SK-N-SH (cell line): ENCODE results near the gene ADAMTS2. TPM values are rescaled to one million over a fixed set of nuclear protein-coding genes. Genes with fewer than 3 reads are reported as not detected.

Experiments used
- CTCF ChIA-PET: fragments of 300-600, 350-600 bp; formaldehyde crosslinking; extraction: SDS; loops from one replicate; lab custom pipeline; 2021; lab: Yijun Ruan, JAX
- POLR2A ChIA-PET: fragments of 350-600 bp; sonication (Branson Sonifier 250); formaldehyde crosslinking; extraction: SDS; loops from one replicate; lab custom pipeline; 2020; ENCODE audit warnings: antibody characterized with exemption, inconsistent platforms; lab: Yijun Ruan, JAX
- DNase-seq: peaks from one replicate; pipeline ENCODE4 v3.0.0; 2012
- H2AFZ ChIP-seq: fragments of 200-600 bp; sonication (generic); 2 replicates; pipeline ENCODE4 v1.8.1; 2016; ENCODE audit warnings: antibody characterized with exemption, mild to moderate bottlenecking, low read depth
- H3F3A ChIP-seq: fragments of 200-600 bp; sonication (generic); replicated peaks from 2 replicates; pipeline ENCODE3; 2016; ENCODE audit warnings: antibody characterized with exemption, mild to moderate bottlenecking; ENCODE audit not compliant: insufficient read depth
- H3K27ac ChIP-seq, 2 experiments: fragments of 200-500 bp in 1 of 2; fragments of 200-600 bp in 1 of 2; sonication (Bioruptor generic) in 1 of 2; sonication (generic), shearing (Covaris generic) in 1 of 2; 2 replicates each; pipeline versions ENCODE4 v1.5.1 to v1.6.1; 2014 to 2016; ENCODE audit warnings: low read depth in 2 of 2, inconsistent platforms in 1 of 2, low read length in 1 of 2, mild to moderate bottlenecking in 1 of 2, mixed read lengths in 1 of 2
- H3K27me3 ChIP-seq: fragments of 200-600 bp; sonication (generic), shearing (Covaris generic); 2 replicates; pipeline ENCODE4 v1.6.1; 2016; ENCODE audit warnings: mixed run types; ENCODE audit not compliant: insufficient read depth
- H3K36me3 ChIP-seq, 2 experiments: fragments of 200-500 bp in 1 of 2; fragments of 200-600 bp in 1 of 2; sonication (Bioruptor generic) in 1 of 2; sonication (generic) in 1 of 2; replicated peaks in 1 of 2; 2 replicates each; pipeline versions ENCODE3 to v1.5.1; 2014 to 2016; ENCODE audit warnings: low read length in 1 of 2, mild to moderate bottlenecking in 1 of 2; ENCODE audit not compliant: insufficient read depth in 2 of 2, control insufficient read depth in 1 of 2
- H3K4me1 ChIP-seq, 2 experiments: fragments of 200-500 bp in 1 of 2; fragments of 200-600 bp in 1 of 2; sonication (Bioruptor generic) in 1 of 2; sonication (generic), shearing (Covaris generic) in 1 of 2; 2 replicates each; pipeline versions ENCODE4 v1.5.1 to v1.6.1; 2014 to 2016; ENCODE audit warnings: low read depth in 1 of 2, low read length in 1 of 2, mixed run types in 1 of 2; ENCODE audit not compliant: insufficient read depth in 2 of 2, control insufficient read depth in 1 of 2
- H3K4me2 ChIP-seq: fragments of 200-600 bp; sonication (generic), shearing (Covaris generic); 2 replicates; pipeline ENCODE4 v1.6.1; 2017; ENCODE audit warnings: mixed run types
- H3K4me3 ChIP-seq, 2 experiments: fragments of 200-500 bp in 1 of 2; fragments of 200-600 bp in 1 of 2; sonication (Bioruptor generic) in 1 of 2; sonication (generic), shearing (Covaris generic) in 1 of 2; 2 replicates each; pipeline versions ENCODE4 v1.5.1 to v1.8.1; 2014 to 2016; ENCODE audit warnings: low read depth in 2 of 2, inconsistent platforms in 1 of 2, low read length in 1 of 2, mild to moderate bottlenecking in 1 of 2, mixed read lengths in 1 of 2, moderate library complexity in 1 of 2
- H3K79me2 ChIP-seq: fragments of 200-600 bp; sonication (generic); 2 replicates; pipeline ENCODE4 v1.8.1; 2017; ENCODE audit warnings: mild to moderate bottlenecking; ENCODE audit not compliant: insufficient read depth
- H3K9ac ChIP-seq: fragments of 200-600 bp; sonication (generic); 2 replicates; pipeline ENCODE4 v1.6.1; 2017; ENCODE audit warnings: mixed run types
- H3K9me2 ChIP-seq: fragments of 200-600 bp; sonication (generic); 2 replicates; pipeline ENCODE4 v1.6.1; 2017; ENCODE audit warnings: mixed run types
- H3K9me3 ChIP-seq: fragments of 200-600 bp; sonication (generic); 2 replicates; pipeline ENCODE4 v1.6.1; 2017; ENCODE audit warnings: mixed run types, mild to moderate bottlenecking, moderate library complexity
- H4K20me1 ChIP-seq: fragments of 200-600 bp; sonication (generic); 2 replicates; pipeline ENCODE4 v1.6.1; 2017; ENCODE audit warnings: mild to moderate bottlenecking, mixed run types; ENCODE audit not compliant: insufficient read depth
- FOXM1 ChIP-seq: IDR thresholded peaks from 2 replicates; pipeline ENCODE4 v1.4.0; 2012; ENCODE audit warnings: low read depth, mild to moderate bottlenecking
- IRF3 ChIP-seq: fragments of 150-350 bp; IDR thresholded peaks from 2 replicates; pipeline ENCODE4 v1.6.1; 2016; ENCODE audit warnings: mild to moderate bottlenecking, low read depth, low read length
- NFIC ChIP-seq: IDR thresholded peaks from 2 replicates; pipeline ENCODE4 v1.4.0; 2012; ENCODE audit warnings: borderline replicate concordance
- RFX5 ChIP-seq: IDR thresholded peaks from 2 replicates; pipeline ENCODE4 v1.6.1; 2012; ENCODE audit warnings: mild to moderate bottlenecking, improper control_type of control experiment, low read length
- RXRA ChIP-seq: IDR thresholded peaks from 2 replicates; pipeline ENCODE4 v1.4.0; 2012; ENCODE audit warnings: low read depth, mild to moderate bottlenecking, borderline replicate concordance
- TAF1 ChIP-seq: IDR thresholded peaks from 2 replicates; pipeline ENCODE4 v1.6.1; 2012; ENCODE audit warnings: low read depth, mild to moderate bottlenecking, low read length, moderate library complexity, borderline replicate concordance
- TCF12 ChIP-seq: IDR thresholded peaks from 2 replicates; pipeline ENCODE4 v1.4.0; 2012
- YY1 ChIP-seq: IDR thresholded peaks from 2 replicates; pipeline ENCODE4 v1.4.0; 2012; ENCODE audit warnings: low read depth, mild to moderate bottlenecking
- ZBTB33 ChIP-seq: IDR thresholded peaks from 2 replicates; pipeline ENCODE4 v1.4.0; 2012; ENCODE audit warnings: low read depth, borderline replicate concordance
- WGBS: methylation state at CpG from one replicate; pipeline ENCODE4 v1.1.6; 2017; ENCODE audit warnings: low lambda C conversion rate; 5-methylcytosine and 5-hydroxymethylcytosine counted together
- polyA plus RNA-seq, 3 experiments: library from polyadenylated mRNA; depleted of rRNA; stranded (reverse); fragments of >200 nt; gene quantifications; 2 replicates each; pipeline ENCODE4 v1.2.3, GENCODE V29; 2012
- TF ChIP-seq, protein P1 (sequence below): fragments of 150-350 bp; IDR thresholded peaks from 2 replicates; pipeline ENCODE4 v1.6.1; 2017; ENCODE audit warnings: antibody characterized with exemption, low read length, low read depth, borderline replicate concordance
- TF ChIP-seq, protein P2 (sequence below): IDR thresholded peaks from 2 replicates; pipeline ENCODE4 v1.6.1; 2012; ENCODE audit warnings: mild to moderate bottlenecking, low read depth, low read length, moderate library complexity

Gene ADAMTS2
- polyA plus RNA-seq, 1 of the 3 experiments (the other 2 are of a cell fraction), result 0.12 TPM

DNA sequence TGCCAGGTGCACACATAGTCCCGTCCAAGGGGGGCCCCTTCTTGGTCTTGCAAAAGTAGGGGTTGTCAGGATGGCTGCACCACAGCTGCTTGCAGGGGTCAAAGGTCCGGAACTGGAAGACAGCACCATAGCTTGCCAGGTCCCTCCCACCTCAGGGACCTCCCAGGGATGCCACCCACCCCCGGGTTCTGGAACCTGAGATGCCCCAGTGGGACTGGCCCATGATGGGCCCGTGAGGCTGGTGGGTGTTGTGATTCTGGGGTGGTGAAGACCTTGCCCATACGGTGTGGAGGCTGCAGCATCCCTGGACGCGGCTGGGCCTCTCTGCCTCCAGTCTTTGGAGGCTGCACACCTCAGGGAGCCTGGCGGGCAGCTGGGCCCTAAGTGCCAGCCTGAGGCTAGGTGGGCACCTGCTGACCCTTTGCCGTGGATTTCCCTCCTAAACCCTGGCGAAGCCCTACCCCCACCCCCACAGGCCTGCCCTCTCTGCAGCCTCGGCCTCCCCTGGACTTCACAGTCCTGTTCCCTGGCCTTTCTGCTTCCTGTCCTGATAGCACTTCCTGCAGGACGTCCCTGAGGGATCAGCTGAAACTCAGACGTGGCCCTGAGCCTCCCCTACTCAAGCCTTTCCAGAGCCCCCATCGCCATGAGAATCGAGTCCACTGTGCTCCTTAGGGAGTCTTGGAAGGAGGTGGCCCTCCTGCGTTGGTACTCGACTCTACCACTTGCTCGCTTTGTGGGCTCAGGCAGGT lies 192.9 kb downstream of the ADAMTS2 start (continued):
- TF ChIP-seq TCF12 (no peak), ZBTB33 (no peak), RXRA (no peak), RFX5 (no peak), TAF1 (no peak)

GRCh38 chr5:179151286-179152118 lies 193.8 kb downstream of the ADAMTS2 start:
- Histone ChIP-seq H4K20me1 (no peaks in the 10 kb centered on the region), H3K27ac (no peak overlapping the region), H3K9me2 (no peaks in the 10 kb centered on the region), H3K36me3 (no peaks in the 10 kb centered on the region), H3K4me3 (no peak overlapping the region), H3K79me2 (no peaks in the 10 kb centered on the region), H2AFZ (no peak overlapping the region), H3K27me3 (no peaks in the 10 kb centered on the region), H3K4me1 (peaks cover 0 to 18% of the 10 kb centered on the region in 2 experiments; a peak in 1 of 4 replicates), H3K9ac (no peak overlapping the region), H3K4me2 (no peak overlapping the region), H3F3A (no peaks in the 10 kb centered on the region), H3K9me3 (no peaks in the 10 kb centered on the region)
- ChIA-PET CTCF (interaction anchor here (1.2 to 1.3 kb wide), 2 partner anchors 16 to 342 kb away, joined by 3 read pairs; no protein-coding TSS in a partner anchor), POLR2A (interaction anchor here (0.6 kb wide), 1 partner anchor 521 kb away, joined by 4 read pairs; no protein-coding TSS in a partner anchor)
- DNase-seq, result no peak
- TF ChIP-seq YY1 (no peak), NFIC (no peak)
- 59% methylated on average over 9 of the region's 11 CpGs for WGBS

- Histone ChIP-seq H3K9me3 (no peaks in the 10 kb centered on the region), H3K9ac (no peak overlapping the region), H3K4me1 (peaks cover 0 to 11% of the 10 kb centered on the region in 2 experiments; a peak in 1 of 4 replicates), H3K4me2 (no peak overlapping the region), H3K4me3 (no peak overlapping the region), H3K36me3 (no peaks in the 10 kb centered on the region), H2AFZ (no peak overlapping the region), H3K9me2 (no peaks in the 10 kb centered on the region), H4K20me1 (no peaks in the 10 kb centered on the region), H3K79me2 (no peaks in the 10 kb centered on the region), H3K27me3 (no peaks in the 10 kb centered on the region), H3F3A (no peaks in the 10 kb centered on the region), H3K27ac (no peak overlapping the region; a peak in 1 of 4 replicates)
- CTCF ChIA-PET, result interaction anchor here (2.1 kb wide), 1 partner anchor 16 kb away, joined by 5 read pairs; no protein-coding TSS in a partner anchor
- no peak for DNase-seq
- WGBS, result 35% methylated on average over 7 of the region's 7 CpGs
- POLR2A ChIA-PET, result no interaction called here
- TF ChIP-seq ZBTB33 (no peak), RFX5 (no peak), FOXM1 (no peak), IRF3 (no peak)
- TF ChIP-seq, protein P1, sequence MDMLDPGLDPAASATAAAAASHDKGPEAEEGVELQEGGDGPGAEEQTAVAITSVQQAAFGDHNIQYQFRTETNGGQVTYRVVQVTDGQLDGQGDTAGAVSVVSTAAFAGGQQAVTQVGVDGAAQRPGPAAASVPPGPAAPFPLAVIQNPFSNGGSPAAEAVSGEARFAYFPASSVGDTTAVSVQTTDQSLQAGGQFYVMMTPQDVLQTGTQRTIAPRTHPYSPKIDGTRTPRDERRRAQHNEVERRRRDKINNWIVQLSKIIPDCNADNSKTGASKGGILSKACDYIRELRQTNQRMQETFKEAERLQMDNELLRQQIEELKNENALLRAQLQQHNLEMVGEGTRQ, result no peak
- TF ChIP-seq, protein P2, sequence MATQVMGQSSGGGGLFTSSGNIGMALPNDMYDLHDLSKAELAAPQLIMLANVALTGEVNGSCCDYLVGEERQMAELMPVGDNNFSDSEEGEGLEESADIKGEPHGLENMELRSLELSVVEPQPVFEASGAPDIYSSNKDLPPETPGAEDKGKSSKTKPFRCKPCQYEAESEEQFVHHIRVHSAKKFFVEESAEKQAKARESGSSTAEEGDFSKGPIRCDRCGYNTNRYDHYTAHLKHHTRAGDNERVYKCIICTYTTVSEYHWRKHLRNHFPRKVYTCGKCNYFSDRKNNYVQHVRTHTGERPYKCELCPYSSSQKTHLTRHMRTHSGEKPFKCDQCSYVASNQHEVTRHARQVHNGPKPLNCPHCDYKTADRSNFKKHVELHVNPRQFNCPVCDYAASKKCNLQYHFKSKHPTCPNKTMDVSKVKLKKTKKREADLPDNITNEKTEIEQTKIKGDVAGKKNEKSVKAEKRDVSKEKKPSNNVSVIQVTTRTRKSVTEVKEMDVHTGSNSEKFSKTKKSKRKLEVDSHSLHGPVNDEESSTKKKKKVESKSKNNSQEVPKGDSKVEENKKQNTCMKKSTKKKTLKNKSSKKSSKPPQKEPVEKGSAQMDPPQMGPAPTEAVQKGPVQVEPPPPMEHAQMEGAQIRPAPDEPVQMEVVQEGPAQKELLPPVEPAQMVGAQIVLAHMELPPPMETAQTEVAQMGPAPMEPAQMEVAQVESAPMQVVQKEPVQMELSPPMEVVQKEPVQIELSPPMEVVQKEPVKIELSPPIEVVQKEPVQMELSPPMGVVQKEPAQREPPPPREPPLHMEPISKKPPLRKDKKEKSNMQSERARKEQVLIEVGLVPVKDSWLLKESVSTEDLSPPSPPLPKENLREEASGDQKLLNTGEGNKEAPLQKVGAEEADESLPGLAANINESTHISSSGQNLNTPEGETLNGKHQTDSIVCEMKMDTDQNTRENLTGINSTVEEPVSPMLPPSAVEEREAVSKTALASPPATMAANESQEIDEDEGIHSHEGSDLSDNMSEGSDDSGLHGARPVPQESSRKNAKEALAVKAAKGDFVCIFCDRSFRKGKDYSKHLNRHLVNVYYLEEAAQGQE, result no peak
Observed at GRCh38 chr5:179150011-179150410, 195.2 kb downstream of the ADAMTS2 start.
